ENCODE data around the gene CHD2.

- no peak for TF ChIP-seq CTCF (IDR thresholded peaks at IDR 0.05)
- TF ChIP-seq POLR2A (IDR thresholded peaks at IDR 0.05), result no peak
These were observed 131.0 kb downstream of the CHD2 start for GRCh38 chr15:93031103-93031464.
